ENCODE measurements around the gene MAP4K5. TPM values are rescaled to one million over a fixed set of nuclear protein-coding genes. Genes with fewer than 3 reads are reported as not detected.

Gene MAP4K5
- total and polyA plus RNA-seq, 2 of the 13 experiments (the other 11 are each of a cell fraction or from before 2014, with no cell fraction given), result 12.7 to 23.9 TPM

DNA sequence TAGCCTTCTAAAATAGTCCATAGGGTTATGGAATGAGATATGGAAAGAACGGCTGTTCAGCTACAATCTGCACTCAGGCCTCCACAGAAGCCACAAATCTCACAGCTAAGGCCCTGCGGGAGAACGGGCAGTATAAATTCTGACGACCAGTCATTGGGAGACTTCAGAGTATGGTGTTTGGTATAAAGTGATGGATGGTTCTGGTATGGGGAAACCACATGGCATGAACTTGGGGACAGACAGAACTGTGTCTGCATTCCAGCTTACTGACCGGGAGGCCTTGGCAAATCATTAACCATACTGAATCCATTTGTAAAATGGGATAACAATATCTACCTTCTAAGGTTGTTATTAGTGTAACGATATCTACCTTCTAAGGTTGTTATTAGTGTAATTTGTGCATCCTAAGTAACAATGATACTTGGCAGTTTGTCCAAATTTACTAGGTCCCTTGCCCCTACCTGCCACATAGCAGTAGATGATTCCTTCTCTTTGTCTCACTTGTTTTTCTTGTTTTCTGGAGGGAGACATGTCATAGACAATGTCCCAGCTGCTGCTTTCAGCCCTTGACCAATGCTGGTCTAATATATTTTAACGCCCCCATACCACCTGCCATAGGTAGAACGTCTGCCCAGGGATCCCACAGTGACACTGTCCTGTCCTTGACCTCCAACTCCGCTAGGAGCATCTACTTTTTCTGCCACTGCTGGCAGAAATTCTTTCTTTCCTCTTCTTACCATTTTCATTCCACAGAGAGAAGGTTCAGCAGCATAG lies 142.5 kb downstream of the MAP4K5 start:
- H3K4me3 ChIP-seq (replicated peaks in 1 of 3; ENCODE audit: insufficient read depth in 1 of 3, low read depth in 2 of 3, low read length in 3 of 3), result peak overlapping the region in 1 of 3 experiments; percentile 32; a peak in 1 of 6 replicates
- no peak for TF ChIP-seq ZNF34 (CRISPR knock-in tag; IDR thresholded peaks at IDR 0.05; ENCODE audit: borderline replicate concordance)
- peak; percentile 35 for TF ChIP-seq TEAD3 (CRISPR knock-in tag; optimal IDR thresholded peaks at IDR 0.05; ENCODE audit: borderline replicate concordance)
- no peak for TF ChIP-seq FOSL2 (CRISPR knock-in tag; IDR thresholded peaks at IDR 0.05)
- TF ChIP-seq KDM1A (CRISPR knock-in tag; IDR thresholded peaks at IDR 0.05), result no peak
- TF ChIP-seq ZC3H4 (CRISPR knock-in tag; IDR thresholded peaks at IDR 0.05; ENCODE audit: borderline replicate concordance), result no peak
- TF ChIP-seq SRSF4 (IDR thresholded peaks at IDR 0.05; ENCODE audit: low read depth, low read length, poor library complexity, severe bottlenecking), result no peak
- TF ChIP-seq, protein P1, sequence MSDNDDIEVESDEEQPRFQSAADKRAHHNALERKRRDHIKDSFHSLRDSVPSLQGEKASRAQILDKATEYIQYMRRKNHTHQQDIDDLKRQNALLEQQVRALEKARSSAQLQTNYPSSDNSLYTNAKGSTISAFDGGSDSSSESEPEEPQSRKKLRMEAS (IDR thresholded peaks at IDR 0.05), result peak; percentile 40; the same call in 1 of the 2 replicates
- no peak for TF ChIP-seq ATF6 (CRISPR knock-in tag; conservative IDR thresholded peaks at IDR 0.05)
- TF ChIP-seq GATAD2A (CRISPR knock-in tag; IDR thresholded peaks at IDR 0.05), result peak; percentile 24; the same call in 1 of the 2 replicates
- no peak for TF ChIP-seq MTF2 (CRISPR knock-in tag; IDR thresholded peaks at IDR 0.05; ENCODE audit: borderline replicate concordance)
- TF ChIP-seq PBX3 (CRISPR knock-in tag; IDR thresholded peaks at IDR 0.05; ENCODE audit: borderline replicate concordance), result no peak
- peak; percentile 14; the same call in 1 of the 2 replicates for TF ChIP-seq KAT8 (CRISPR knock-in tag; IDR thresholded peaks at IDR 0.05)
- TF ChIP-seq, protein P2, sequence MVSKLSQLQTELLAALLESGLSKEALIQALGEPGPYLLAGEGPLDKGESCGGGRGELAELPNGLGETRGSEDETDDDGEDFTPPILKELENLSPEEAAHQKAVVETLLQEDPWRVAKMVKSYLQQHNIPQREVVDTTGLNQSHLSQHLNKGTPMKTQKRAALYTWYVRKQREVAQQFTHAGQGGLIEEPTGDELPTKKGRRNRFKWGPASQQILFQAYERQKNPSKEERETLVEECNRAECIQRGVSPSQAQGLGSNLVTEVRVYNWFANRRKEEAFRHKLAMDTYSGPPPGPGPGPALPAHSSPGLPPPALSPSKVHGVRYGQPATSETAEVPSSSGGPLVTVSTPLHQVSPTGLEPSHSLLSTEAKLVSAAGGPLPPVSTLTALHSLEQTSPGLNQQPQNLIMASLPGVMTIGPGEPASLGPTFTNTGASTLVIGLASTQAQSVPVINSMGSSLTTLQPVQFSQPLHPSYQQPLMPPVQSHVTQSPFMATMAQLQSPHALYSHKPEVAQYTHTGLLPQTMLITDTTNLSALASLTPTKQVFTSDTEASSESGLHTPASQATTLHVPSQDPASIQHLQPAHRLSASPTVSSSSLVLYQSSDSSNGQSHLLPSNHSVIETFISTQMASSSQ (IDR thresholded peaks at IDR 0.05; ENCODE audit: low read depth), result peak; percentile 84
- TF ChIP-seq, protein P2 (CRISPR knock-in tag; IDR thresholded peaks at IDR 0.05; ENCODE audit: borderline replicate concordance), result peak; percentile 84
- TF ChIP-seq CENPX (CRISPR knock-in tag; IDR thresholded peaks at IDR 0.05), result no peak
- TF ChIP-seq HOXA9 (CRISPR knock-in tag; IDR thresholded peaks at IDR 0.05; ENCODE audit: borderline replicate concordance), result no peak

More for the DNA sequence above, 142.5 kb downstream of the MAP4K5 start:
- no TSS peak for BruUV-seq (replicated peaks)
- POLR2A ChIA-PET, result no interaction called here
- Histone ChIP-seq H3K27ac (ENCODE audit: extremely low read length, insufficient read depth, low read length) (no peak overlapping the region), H4K20me1 (ENCODE audit: insufficient read depth, low read length) (no peaks in the 10 kb centered on the region), H3K9me3 (ENCODE audit: low read length) (no peaks in the 10 kb centered on the region), H3K36me3 (replicated peaks in 1 of 2; ENCODE audit: control insufficient read depth in 1 of 2, insufficient read depth in 2 of 2, low read length in 2 of 2) (no peaks in the 10 kb centered on the region), H3K4me1 (ENCODE audit: insufficient read depth, low read length) (peaks cover 40% of the 10 kb centered on the region), H2AFZ (ENCODE audit: low read length) (no peak overlapping the region), H3K4me2 (ENCODE audit: low read depth, low read length) (peak overlapping the region; percentile 62), H3K9ac (ENCODE audit: insufficient read depth, low read depth, low read length) (no peak overlapping the region), H3K79me2 (ENCODE audit: insufficient read depth, low read length) (no peaks in the 10 kb centered on the region), H3K27me3 (ENCODE audit: control insufficient read depth in 1 of 2, insufficient read depth in 2 of 2, low read length in 2 of 2) (no peaks in the 10 kb centered on the region)
- intact Hi-C loops (cut with micrococcal nuclease; ENCODE audit: unreplicated experiment) (no loop called here), in situ Hi-C loops (cut with HindIII; ENCODE audit: extremely low pct_ligation_motif_present, low pct_unique_long_range_greater_than_20kb) (no loop called here)
- DNase-seq (ENCODE audit: low spot score) (peak; percentile 59), FAIRE-seq (peak; percentile 80), ATAC-seq (peak; percentile 90)
- CTCF ChIA-PET (ENCODE audit: low intra/inter-chr PET ratio, low total read pairs), result no interaction called here
- WGBS (ENCODE audit: low lambda C conversion rate), result 12% methylated on average over 9 of the region's 9 CpGs
